Keratinocyte (primary cell): ENCODE measurements around the gene RBFOX2.

Source experiments
- CTCF ChIP-seq, 3 experiments: IDR thresholded peaks in 1 of 3; conservative IDR thresholded peaks in 1 of 3; optimal IDR thresholded peaks in 1 of 3; 2 replicates in 2 of 3; 3 replicates in 1 of 3; pipeline versions ENCODE3 to v1.5.1; 2011; ENCODE audit warnings: low read length in 3 of 3, mild to moderate bottlenecking in 3 of 3, moderate library complexity in 2 of 3, control low read depth in 1 of 3, inconsistent platforms in 1 of 3; ENCODE audit not compliant: insufficient read depth in 2 of 3; ENCODE audit errors: extremely low read depth in 1 of 3
- EZH2 ChIP-seq: IDR thresholded peaks from one replicate; pipeline ENCODE4 v1.6.1; 2012; ENCODE audit warnings: inconsistent platforms, mild to moderate bottlenecking, low read length, moderate library complexity

GRCh38 chr22:35746946-35747703, 281.5 kb downstream of the RBFOX2 start:
- no peak for TF ChIP-seq CTCF (optimal IDR thresholded peaks at IDR 0.05 in 1 of 3, IDR thresholded peaks at IDR 0.05 in 1 of 3, conservative IDR thresholded peaks at IDR 0.05 in 1 of 3; ENCODE audit: extremely low read depth in 1 of 3, insufficient read depth in 2 of 3, low read length in 3 of 3)
- TF ChIP-seq EZH2, result no peak
